GM19099 (cell line): Measurements from ENCODE around the gene EFHC2.

Experiments used
- POLR2A ChIP-seq: IDR thresholded peaks from 3 replicates; pipeline ENCODE4 v1.6.1; 2011; ENCODE audit warnings: low read depth; ENCODE audit not compliant: insufficient read length; ENCODE audit errors: extremely low read depth

Gene EFHC2

DNA sequence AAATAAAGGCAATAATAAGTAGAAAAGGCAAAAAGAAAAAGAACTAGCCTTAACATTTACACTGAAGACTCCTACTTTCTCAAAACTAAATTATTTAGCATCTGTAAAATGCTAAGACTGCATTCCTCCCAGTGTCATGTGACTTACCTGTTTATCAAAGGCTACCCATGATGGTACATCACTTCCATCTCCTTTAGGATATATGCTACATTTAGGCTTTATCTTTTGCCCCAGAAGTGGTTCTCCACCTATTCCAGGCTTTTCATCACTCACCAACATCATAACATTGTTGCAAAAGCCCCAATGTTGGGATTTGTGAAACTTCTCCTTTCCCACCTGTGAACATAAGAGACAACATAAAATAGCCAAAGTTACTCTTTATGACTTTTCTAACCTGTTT, 31.1 kb downstream of the EFHC2 start:
- no peak for TF ChIP-seq POLR2A

DNA sequence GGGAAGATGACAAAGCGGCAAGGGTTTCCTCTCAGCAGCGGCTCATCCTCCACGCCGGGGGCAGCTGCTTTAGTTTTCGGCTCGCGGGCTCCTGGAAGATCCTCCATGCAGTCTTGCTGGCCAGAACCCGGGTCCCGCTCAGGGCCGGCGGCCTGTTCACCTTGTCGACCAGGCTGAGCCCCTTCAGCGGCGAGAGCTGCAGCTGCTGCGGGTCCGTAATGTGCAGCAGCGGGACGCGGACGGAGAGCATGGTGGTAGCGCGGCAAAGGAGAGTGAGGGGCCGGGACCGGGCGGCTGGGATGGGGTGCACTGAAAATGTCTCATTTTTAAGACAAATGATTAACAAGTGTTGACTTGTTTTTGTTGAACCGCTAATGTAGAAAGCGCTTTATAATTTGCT, 33.2 kb downstream of the EFHC2 start:
- no peak for TF ChIP-seq POLR2A

DNA sequence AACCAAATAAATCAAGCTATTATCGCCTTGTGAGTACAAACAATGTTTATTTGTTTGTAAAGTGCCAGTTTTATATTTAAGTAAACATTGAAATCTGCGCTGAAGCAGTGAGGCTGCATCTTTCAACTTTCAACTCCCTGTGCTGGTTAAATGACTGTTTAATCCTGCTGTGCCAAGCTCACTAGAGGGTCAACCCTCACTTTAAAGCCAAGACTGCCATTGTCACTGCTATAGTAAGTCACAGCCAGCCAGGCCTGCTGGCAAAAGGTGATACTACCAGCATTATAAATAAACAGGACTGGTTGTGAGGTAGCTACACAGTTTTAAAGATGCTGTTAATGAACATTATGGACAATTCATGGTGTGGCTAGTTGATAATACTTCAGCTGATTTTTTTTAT, 34.6 kb downstream of the EFHC2 start:
- TF ChIP-seq POLR2A = no peak

DNA sequence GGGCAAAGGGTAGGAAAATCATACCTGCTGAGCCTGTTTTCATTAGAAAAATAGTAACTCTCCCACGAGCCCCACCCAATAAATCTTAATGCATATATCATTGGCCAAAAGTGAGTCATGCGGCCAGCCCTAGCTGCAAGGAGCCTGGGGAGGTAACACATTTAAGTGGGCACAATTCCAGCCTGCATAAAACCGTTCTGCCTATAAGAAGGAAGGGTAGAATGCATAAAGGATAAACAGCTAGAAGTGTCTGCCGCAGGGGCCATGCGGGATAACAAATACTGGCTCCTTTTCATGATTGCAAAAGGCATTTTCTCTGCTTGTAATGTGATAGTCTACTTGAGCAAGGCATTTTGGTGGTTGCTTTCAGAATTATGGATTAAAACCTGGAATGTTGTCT, 37.1 kb downstream of the EFHC2 start:
- no peak for TF ChIP-seq POLR2A

DNA sequence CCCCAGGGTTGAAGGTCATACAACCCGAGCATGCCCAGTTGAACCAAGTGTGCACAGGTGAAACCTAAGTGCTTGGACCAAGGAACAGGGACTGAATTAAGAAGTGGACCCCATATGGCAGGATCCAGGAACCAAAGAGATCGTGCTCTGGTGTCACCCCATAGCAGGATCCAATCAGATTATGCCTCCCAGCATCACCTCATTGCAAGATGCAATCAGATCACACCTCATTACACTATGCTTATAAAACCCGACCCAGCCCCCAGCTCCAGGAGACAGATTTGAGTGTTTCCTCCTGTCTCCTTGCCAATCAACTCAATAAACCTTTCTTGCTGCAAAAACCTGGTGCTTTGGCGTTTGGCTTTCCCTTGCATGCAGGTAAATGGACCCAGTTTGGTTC, 37.6 kb downstream of the EFHC2 start:
- TF ChIP-seq POLR2A = no peak

DNA sequence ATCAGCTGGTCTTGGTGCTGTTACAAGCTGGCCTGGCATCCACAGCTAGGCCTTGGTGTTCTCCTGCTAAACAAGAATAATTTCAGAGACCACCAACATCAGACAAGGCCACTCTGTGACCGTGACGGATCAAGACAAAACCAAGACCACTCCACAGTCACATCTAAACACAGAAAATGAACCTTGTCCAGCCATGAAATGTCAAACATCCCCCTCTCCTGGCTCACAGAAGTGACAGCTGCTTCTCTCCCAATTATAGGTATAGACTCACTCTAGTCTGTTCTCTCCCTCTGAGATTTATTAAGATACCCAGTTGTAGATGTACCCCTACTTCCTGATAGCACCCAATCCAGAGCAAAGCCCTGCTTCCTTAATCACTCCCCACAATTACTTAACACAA, 40.4 kb downstream of the EFHC2 start:
- TF ChIP-seq POLR2A = no peak

DNA sequence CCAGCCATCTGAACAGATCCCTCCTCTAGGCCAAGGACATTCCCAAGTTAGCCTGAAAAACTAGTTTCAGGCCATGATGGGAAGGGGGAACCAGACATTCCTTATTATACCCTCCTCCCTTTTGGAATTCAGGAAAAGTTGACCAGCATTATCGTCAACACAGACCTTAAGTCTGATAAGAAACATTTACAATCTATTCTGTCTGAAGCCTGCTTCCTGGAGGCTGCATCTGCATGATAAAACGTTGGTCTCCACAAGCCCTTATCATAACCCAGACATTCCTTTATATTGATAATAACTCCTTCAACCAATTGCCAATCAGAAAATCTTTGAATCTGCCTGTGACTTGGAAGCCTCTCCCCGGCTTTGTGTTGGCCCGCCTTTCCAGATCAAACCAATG, 44.3 kb downstream of the EFHC2 start:
- TF ChIP-seq POLR2A = no peak

DNA sequence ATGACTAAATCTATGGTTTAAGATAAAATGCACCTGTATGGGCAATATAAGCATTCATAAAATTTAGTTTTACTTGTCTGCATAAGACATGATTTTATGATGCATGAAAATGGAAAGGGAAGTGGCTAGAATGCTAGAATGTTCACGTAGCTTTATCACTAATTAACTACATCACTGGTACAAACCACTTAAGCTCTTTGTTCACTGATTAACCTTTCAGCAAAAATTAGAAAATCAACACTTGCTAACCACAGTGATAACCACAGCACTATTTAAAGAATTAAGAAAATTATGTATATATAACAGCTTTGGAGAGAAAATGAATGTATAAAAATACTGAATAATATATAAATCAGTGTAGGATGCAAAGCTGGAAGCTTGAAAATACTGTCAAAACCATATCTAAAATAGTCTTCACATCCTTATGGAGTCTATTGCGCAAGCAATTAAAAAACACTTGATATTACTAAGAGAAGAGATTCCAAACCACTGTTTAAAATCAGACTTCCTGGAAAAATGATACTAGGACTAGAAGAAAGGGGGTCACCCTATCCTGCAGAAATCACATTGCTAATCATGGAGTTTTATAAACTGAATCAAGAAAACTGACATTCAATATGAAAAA, 51.9 kb downstream of the EFHC2 start:
- no peak for TF ChIP-seq POLR2A

DNA sequence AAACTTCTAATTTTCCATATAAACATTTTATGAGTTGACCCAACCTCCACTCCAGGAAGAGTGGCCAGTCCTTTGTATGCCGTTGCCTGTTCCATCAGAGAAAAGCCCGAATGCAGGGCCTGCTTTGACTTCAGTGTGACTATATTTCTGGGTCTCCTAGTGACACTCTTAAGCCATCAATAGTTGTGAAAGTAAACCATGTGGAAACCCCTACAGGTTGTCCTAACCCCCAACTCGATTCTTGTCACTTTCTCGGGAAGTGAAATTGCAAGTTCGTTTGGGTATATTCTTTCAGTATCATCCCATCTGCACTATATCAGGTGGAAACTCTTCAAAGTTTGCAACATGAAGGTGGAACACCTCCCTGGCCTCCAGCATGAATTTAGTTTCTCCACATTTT, 52.8 kb downstream of the EFHC2 start:
- no peak for TF ChIP-seq POLR2A

DNA sequence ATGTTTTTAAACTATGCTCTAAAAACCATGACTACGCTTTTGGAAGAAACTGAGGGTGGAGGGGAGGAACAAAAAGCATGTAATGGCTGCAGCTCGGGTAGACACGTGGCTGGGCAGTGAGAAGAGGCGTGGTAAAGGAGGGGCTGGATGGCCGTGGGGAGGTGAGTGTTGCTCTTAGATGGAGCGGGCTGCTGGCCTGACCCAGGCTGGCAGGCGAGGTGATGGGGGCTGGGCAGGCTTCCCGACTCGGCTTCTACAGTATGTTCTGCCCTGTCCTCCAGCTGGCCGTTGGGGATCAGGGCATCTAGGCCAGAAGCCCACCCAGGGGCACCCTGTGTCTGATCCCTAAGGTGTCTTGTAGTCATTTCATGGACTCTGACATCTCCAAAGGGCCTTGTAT, 60.7 kb downstream of the EFHC2 start:
- TF ChIP-seq POLR2A = no peak

DNA sequence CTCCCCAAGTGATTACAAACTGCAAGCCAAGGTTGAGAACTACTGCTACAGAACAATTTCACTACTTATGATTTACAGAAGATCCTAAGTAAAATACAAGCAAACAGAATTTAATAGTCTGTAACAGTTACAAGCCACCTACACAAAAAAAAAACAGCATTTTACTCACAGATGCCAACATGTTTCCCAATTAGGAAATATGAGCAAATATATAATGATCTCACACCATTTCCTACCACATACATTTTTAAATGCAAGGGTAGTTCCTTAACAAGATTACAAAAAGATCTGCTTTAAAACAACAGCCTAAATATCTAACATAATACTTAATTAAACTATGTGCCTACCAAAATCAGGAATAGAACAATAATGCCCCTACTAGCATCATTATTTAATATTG, 63.4 kb downstream of the EFHC2 start:
- no peak for TF ChIP-seq POLR2A

DNA sequence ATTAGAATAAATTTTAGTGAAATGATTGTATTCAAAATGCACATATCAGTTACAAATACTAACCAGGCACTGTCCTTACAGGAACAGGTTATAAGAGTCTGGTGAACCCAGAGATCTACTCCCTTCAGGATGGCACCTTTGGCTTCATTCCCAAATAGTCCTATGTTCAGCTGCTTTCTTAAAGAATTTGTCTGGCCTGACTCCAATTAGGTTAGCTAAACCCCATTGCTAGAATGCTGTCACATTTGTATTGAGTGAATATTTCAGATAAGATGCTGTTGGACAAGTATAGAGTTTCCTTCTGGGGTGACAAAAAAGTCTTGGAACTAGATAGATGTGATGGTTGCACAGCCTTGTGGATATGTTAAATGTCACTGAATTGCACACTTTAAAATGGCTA, 69.4 kb downstream of the EFHC2 start:
- TF ChIP-seq POLR2A = no peak

DNA sequence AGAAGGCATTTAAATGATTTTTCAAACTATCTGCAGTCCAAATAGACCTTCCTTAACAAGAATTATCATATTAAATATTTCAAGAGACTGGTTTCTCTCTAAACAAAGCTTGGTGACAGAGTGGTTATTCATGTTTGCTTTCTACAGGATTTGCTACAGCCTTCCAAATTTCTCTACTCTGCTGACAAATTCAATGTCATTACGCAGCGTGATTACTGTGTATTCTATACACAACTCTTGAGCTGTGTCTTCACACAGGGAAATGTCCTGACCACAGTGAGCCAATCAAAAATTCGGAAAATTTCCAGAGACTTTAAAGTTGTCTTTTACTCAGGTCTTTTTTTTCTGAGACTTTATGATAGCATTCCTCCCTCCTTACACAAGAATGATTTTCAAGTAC, 75.6 kb downstream of the EFHC2 start:
- TF ChIP-seq POLR2A = no peak

DNA sequence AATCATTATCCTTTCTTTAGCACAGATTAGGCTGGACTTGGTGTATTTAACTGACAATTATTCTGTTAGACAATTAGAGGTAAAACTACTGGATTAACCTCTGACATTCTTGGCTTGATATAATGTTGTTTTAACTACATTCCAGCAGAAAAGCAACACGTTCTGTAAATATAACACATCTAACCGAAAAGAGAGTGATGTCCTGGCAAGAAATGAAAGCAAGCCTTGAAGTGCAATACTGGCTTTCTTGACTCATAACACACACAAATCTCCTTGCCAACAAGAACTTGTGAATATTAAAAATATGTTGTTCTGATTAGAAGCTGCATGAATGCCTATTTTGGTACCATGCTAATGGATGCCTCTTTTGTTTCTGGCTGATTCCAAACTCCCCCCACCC, 76.4 kb downstream of the EFHC2 start:
- TF ChIP-seq POLR2A = no peak

DNA sequence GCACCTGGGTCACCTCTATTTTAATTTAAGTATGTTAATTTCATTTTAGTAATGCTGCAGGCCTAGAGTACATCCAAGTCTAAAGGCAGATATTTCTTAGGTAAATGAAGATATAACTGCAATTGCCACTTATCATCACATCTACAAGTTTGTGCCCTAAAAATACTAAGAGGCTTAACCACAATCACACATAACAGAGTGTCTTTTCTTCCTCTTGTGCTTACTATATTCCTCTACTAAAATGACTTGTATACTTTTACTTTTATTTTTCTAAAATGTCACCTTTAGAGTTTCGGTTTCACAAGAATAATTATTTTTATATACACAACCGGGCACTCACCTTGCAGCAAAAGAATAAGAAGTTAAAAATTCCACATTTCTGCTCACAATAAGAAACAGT, 77.9 kb downstream of the EFHC2 start:
- TF ChIP-seq POLR2A = no peak

DNA sequence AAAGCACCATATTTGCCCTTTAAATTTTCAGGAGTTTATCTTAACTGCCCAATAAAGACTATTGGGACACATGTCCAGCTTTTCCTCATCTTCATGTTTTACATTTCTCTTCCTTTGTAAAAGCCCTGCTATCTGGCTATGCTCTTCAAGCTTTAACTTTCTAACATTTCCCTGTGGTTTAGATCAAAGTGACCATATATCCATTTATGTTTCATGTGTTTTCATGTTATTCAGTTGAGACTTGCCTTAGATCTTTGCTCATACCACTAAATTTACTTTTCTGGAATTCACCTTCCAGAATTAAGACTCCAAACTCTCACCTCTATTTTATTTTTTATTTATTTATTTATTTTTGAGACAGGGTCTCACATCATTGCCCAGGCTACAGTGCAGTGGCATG, 78.5 kb downstream of the EFHC2 start:
- TF ChIP-seq POLR2A = no peak

DNA sequence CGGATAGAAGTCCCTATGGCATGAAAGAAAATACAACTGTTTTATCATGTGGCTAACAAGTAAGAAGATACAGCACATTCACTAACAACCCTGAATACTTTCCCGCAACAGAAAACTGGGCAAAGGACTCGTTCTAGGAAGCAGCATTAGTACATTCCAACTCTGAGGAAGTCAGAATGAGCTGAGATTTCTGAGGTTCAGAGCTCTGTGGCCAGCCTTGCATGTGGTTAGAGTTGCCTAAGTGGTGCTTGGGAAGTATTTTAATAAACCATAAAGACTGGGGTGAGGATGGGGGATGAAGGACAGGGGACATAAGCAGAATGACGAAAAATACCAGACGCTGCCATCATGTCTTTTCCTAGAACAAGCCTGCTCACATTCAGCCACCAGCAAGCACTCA, 82.2 kb downstream of the EFHC2 start:
- TF ChIP-seq POLR2A = no peak
